Vagina (tissue), 2 donors: ENCODE data around the gene TMEM151B.

Source experiments
- POLR2A ChIP-seq, 2 donors: fragments of 450-650 bp; IDR thresholded peaks; one replicate each; pipeline ENCODE4 v1.6.1; 2017; ENCODE audit warnings: antibody characterized with exemption in 2 of 2, mild to moderate bottlenecking in 2 of 2, moderate library complexity in 2 of 2
- TF ChIP-seq, protein P1 (sequence below), 3 experiments: fragments of 450-650 bp in 2 of 3; fragments of 200-600 bp in 1 of 3; sonication (generic) in 1 of 3; IDR thresholded peaks; one replicate each; pipeline ENCODE4 v1.5.1; 2017 to 2019; ENCODE audit warnings: antibody characterized with exemption in 3 of 3, mild to moderate bottlenecking in 2 of 3, moderate library complexity in 2 of 3

DNA sequence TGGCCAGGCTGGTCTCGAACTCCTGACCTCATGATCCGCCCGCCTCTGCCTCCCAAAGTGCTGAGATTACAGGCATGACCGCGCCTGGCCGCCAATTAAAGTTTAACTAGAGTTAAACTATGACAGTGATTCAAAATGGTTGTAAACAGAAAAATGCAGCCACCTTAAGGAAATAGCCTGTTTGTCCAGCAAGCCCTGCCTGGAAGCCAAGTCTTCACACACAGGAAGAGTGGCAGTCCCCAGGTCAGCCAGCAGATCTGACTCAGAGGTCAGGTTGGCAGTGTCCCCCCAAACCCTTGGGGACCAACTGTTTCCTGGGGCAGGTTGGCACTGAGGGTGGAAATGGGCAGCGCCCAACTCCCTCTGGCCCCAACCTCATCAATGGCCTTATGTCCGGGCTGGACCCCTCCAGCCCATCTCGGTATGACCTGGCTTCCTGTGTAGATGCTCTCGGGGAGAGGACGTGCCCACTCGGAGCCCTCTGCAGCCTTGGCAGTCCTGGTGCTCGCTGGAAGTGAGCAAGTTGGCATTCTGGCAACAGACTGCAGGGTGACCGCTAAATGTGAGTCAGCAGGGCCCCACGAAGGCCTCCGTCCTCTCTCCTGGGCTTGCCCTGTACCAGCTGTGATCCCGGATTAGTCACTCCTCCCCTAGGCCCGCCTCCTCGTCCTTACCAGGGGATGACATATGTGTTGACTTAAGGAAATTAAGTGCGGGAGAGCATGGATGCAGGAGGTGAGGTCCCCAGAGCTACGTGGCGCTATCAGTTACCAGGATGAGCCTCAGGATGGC lies 33.0 kb upstream of the TMEM151B start:
- TF ChIP-seq, protein P1, sequence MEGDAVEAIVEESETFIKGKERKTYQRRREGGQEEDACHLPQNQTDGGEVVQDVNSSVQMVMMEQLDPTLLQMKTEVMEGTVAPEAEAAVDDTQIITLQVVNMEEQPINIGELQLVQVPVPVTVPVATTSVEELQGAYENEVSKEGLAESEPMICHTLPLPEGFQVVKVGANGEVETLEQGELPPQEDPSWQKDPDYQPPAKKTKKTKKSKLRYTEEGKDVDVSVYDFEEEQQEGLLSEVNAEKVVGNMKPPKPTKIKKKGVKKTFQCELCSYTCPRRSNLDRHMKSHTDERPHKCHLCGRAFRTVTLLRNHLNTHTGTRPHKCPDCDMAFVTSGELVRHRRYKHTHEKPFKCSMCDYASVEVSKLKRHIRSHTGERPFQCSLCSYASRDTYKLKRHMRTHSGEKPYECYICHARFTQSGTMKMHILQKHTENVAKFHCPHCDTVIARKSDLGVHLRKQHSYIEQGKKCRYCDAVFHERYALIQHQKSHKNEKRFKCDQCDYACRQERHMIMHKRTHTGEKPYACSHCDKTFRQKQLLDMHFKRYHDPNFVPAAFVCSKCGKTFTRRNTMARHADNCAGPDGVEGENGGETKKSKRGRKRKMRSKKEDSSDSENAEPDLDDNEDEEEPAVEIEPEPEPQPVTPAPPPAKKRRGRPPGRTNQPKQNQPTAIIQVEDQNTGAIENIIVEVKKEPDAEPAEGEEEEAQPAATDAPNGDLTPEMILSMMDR (IDR thresholded peaks at IDR 0.05), result no peak
- no peak for TF ChIP-seq POLR2A (IDR thresholded peaks at IDR 0.05)
